HG03571 (cell line): Measurements from ENCODE around the gene CDK11B.
A peak's percentile ranks its signal among the peaks of the same experiment; 100 is the strongest.
"Not testable (repeated sequence)": the region's sequence is repeated elsewhere in the genome, so short reads cannot be mapped to it uniquely, and the experiment has no call there.

Experiments
- ATAC-seq: cut with Tn5 transposase; IDR thresholded peaks from one replicate; pipeline ENCODE4 v1.9.1; 2021; ENCODE audit not compliant: unreplicated experiment

CDK11B gene

GRCh38 chr1:1658583-1659549, at the start of gene CDK11B:
TSS of gene CDK11B (minus strand) at chr1:1659004. CDS start at chr1:1657485, 1,519 bp downstream.
- peak; percentile 81 for ATAC-seq

GRCh38 chr1:1707897-1708296, 49.1 kb upstream of the CDK11B start:
- not testable (repeated sequence) for ATAC-seq

- ATAC-seq: not testable (repeated sequence)
Measured at GRCh38 chr1:1707241-1707640, 48.4 kb upstream of the CDK11B start.

- not testable (repeated sequence) for ATAC-seq
Measured at GRCh38 chr1:1705623-1706022, 46.8 kb upstream of the CDK11B start.

- not testable (repeated sequence) for ATAC-seq
Measured at GRCh38 chr1:1704284-1704957, 45.6 kb upstream of the CDK11B start.

- ATAC-seq: no peak
Measured at GRCh38 chr1:1703796-1704195, 45.0 kb upstream of the CDK11B start.

GRCh38 chr1:1702506-1702905, 43.7 kb upstream of the CDK11B start:
- ATAC-seq: not testable (repeated sequence)

GRCh38 chr1:1700557-1700956, 41.8 kb upstream of the CDK11B start:
- not testable (repeated sequence) for ATAC-seq

GRCh38 chr1:1700067-1700466, 41.3 kb upstream of the CDK11B start:
- not testable (repeated sequence) for ATAC-seq

- not testable (repeated sequence) for ATAC-seq
Measured at GRCh38 chr1:1699061-1699460, 40.3 kb upstream of the CDK11B start.

- ATAC-seq: not testable (repeated sequence)
Measured at GRCh38 chr1:1697358-1698183, 38.8 kb upstream of the CDK11B start.

- not testable (repeated sequence) for ATAC-seq
Measured at GRCh38 chr1:1696431-1697357, 37.9 kb upstream of the CDK11B start.

GRCh38 chr1:1692714-1693647, 34.2 kb upstream of the CDK11B start, which contains the start of gene SLC35E2B:
TSS of gene SLC35E2B (minus strand) at chr1:1692795. CDS start at chr1:1676699, 16,096 bp downstream.
- peak; percentile 76 for ATAC-seq

GRCh38 chr1:1692324-1692713, 33.5 kb upstream of the CDK11B start:
- ATAC-seq: peak; percentile 39

GRCh38 chr1:1691443-1691842, 32.6 kb upstream of the CDK11B start:
- ATAC-seq: not testable (repeated sequence)

GRCh38 chr1:1689526-1689925, 30.7 kb upstream of the CDK11B start:
- not testable (repeated sequence) for ATAC-seq

- ATAC-seq: no peak
Measured at GRCh38 chr1:1687846-1688245, 29.0 kb upstream of the CDK11B start.

- ATAC-seq: no peak
Measured at GRCh38 chr1:1684031-1684681, 25.4 kb upstream of the CDK11B start.
